PC-3 (cell line): ENCODE data around the gene ADGRL3. TPM values are rescaled to one million over a fixed set of nuclear protein-coding genes. Genes with fewer than 3 reads are reported as not detected.

Experiments
- ATAC-seq: fragments of 200-7000 bp; cut with Tn5 transposase; 2 replicates; pipeline ENCODE4 v1.9.1; 2020; ENCODE audit warnings: mild to moderate bottlenecking, moderate library complexity
- BruUV-seq: library from RNA; stranded (reverse); fragments of 400-500 nt; replicated peaks from 2 replicates; lab custom pipeline; 2021; lab: Mats Ljungman, UMichigan
- CTCF ChIA-PET: fragments of 300-600 bp; sonication (Branson Sonifier 250); formaldehyde crosslinking; loops from one replicate; lab custom pipeline; 2022; ENCODE audit warnings: antibody characterized with exemption; lab: Charles Lee
- POLR2A ChIA-PET: fragments of 300-600 bp; sonication (Branson Sonifier 250); formaldehyde crosslinking; loops from one replicate; lab custom pipeline; 2022; ENCODE audit warnings: antibody characterized with exemption; ENCODE audit not compliant: unreplicated experiment; lab: Charles Lee
- DNase-seq: peaks from one replicate; pipeline ENCODE4 v3.0.0-alpha.2; 2015
- H2AFZ ChIP-seq: fragments of 300-600 bp; sonication (generic); 2 replicates; pipeline ENCODE4 v1.6.0; 2016; ENCODE audit warnings: antibody characterized with exemption, low read length
- H3F3A ChIP-seq: fragments of 300-600 bp; sonication (generic); one replicate; pipeline ENCODE4 v1.6.0; 2017; ENCODE audit warnings: antibody characterized with exemption, low read length, control low read depth, mild to moderate bottlenecking; ENCODE audit not compliant: unreplicated experiment
- H3K27ac ChIP-seq: fragments of 300-600 bp; sonication (generic); 2 replicates; pipeline ENCODE4 v1.5.1; 2016; ENCODE audit warnings: mild to moderate bottlenecking, low read length
- H3K27me3 ChIP-seq: fragments of 300-600 bp; sonication (generic); 2 replicates; pipeline ENCODE4 v1.6.1; 2016; ENCODE audit warnings: low read length, mixed read lengths
- H3K36me3 ChIP-seq: fragments of 300-600 bp; sonication (generic); 2 replicates; pipeline ENCODE4 v1.6.1; 2016; ENCODE audit warnings: low read depth, mixed run types, low read length, mixed read lengths
- H3K4me1 ChIP-seq: fragments of 300-600 bp; sonication (generic); 2 replicates; pipeline ENCODE4 v1.5.1; 2016; ENCODE audit warnings: low read length; ENCODE audit not compliant: insufficient read depth
- H3K4me2 ChIP-seq: fragments of 300-600 bp; sonication (generic); 2 replicates; pipeline ENCODE4 v1.6.0; 2016; ENCODE audit warnings: low read length
- H3K4me3 ChIP-seq: fragments of 300-600 bp; sonication (generic); 2 replicates; pipeline ENCODE4 v1.5.1; 2016; ENCODE audit warnings: mild to moderate bottlenecking, low read length, mixed read lengths
- H3K79me2 ChIP-seq: fragments of 300-600 bp; sonication (generic); 2 replicates; pipeline ENCODE4 v1.6.1; 2017; ENCODE audit warnings: low read length, mixed read lengths
- H3K9ac ChIP-seq: fragments of 300-600 bp; sonication (generic); 2 replicates; pipeline ENCODE4 v1.6.0; 2016; ENCODE audit warnings: mild to moderate bottlenecking, low read length
- H3K9me2 ChIP-seq: fragments of 300-600 bp; sonication (generic); replicated peaks from 2 replicates; pipeline ENCODE4 v1.6.1; 2016; ENCODE audit warnings: mixed run types, low read length, mixed read lengths
- H3K9me3 ChIP-seq: fragments of 300-600 bp; sonication (generic); 2 replicates; pipeline ENCODE4 v1.6.1; 2016; ENCODE audit warnings: low read length, mixed read lengths
- H4K20me1 ChIP-seq: fragments of 300-600 bp; sonication (generic); 2 replicates; pipeline ENCODE4 v1.6.1; 2016; ENCODE audit warnings: low read length, mixed read lengths
- EZH2 ChIP-seq: fragments of 300-600 bp; sonication (generic); IDR thresholded peaks from one replicate; pipeline ENCODE4 v1.6.1; 2017; ENCODE audit warnings: antibody characterized with exemption, mild to moderate bottlenecking, low read length; ENCODE audit not compliant: unreplicated experiment
- EZH2phosphoT487 ChIP-seq: fragments of 300-600 bp; sonication (generic); IDR thresholded peaks from 2 replicates; pipeline ENCODE4 v1.6.1; 2018; ENCODE audit warnings: mild to moderate bottlenecking, antibody characterized with exemption, low read length, borderline replicate concordance
- intact Hi-C: fragments of 100-400 bp; cut with micrococcal nuclease; formaldehyde crosslinking; loops from 2 replicates; pipeline ENCODE4 v1.9.0; 2023
- total RNA-seq: library from RNA; depleted of rRNA; stranded (reverse); fragments of >200 nt; gene quantifications from 2 replicates; pipeline ENCODE4 v1.2.3, GENCODE V29; 2014
- TF ChIP-seq, protein P1 (sequence below): fragments of 300-600 bp; sonication (generic); conservative IDR thresholded peaks from 2 replicates; pipeline ENCODE4 v1.5.1; 2017; ENCODE audit warnings: antibody characterized with exemption, low read depth, mild to moderate bottlenecking, low read length

Gene ADGRL3
- total RNA-seq, 1 experiment from 2014 or later: 0.66 TPM

DNA sequence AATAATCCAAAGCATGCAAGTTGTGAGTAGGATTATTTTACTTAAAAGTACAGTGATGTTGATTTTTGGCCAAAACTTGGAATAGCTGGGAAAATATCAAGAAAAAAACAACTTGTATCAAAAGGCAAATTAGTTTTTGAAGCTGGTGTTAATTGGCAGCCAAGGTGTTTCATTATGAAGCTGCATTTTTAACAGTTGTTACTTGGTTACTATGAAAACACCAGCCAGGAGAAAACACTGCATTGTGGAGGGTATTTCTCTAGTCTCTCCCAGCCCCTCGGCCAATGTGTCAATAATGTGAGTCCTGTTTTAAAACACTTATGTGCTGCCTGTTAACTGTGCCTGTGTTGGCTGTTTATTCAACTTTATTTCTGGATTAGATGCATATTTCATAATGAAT, 733.4 kb downstream of the ADGRL3 start:
- BruUV-seq: no TSS peak
- Histone ChIP-seq H3K79me2 (no peaks in the 10 kb centered on the region), H3K27ac (peak overlapping the region; percentile 63), H3K4me3 (peak overlapping the region; percentile 14; the same call in 1 of the 2 replicates), H3K9ac (peak overlapping the region; percentile 4; the same call in 1 of the 2 replicates), H2AFZ (peak overlapping the region; percentile 4; the same call in 1 of the 2 replicates), H4K20me1 (no peaks in the 10 kb centered on the region), H3K27me3 (no peaks in the 10 kb centered on the region), H3K4me2 (peak overlapping the region; percentile 63), H3K9me2 (no peaks in the 10 kb centered on the region), H3F3A (peaks cover 11% of the 10 kb centered on the region), H3K9me3 (no peaks in the 10 kb centered on the region), H3K4me1 (peaks cover 28% of the 10 kb centered on the region), H3K36me3 (no peaks in the 10 kb centered on the region)
- TF ChIP-seq EZH2phosphoT487 (no peak), EZH2 (no peak)
- POLR2A ChIA-PET: no interaction called here
- ATAC-seq (peak; percentile 5; the same call in 1 of the 2 replicates), DNase-seq (no peak)
- intact Hi-C loops: loop anchor here (5.0 kb wide), 1 partner anchor 361 kb away; no protein-coding TSS in a partner anchor
- CTCF ChIA-PET: no interaction called here

DNA sequence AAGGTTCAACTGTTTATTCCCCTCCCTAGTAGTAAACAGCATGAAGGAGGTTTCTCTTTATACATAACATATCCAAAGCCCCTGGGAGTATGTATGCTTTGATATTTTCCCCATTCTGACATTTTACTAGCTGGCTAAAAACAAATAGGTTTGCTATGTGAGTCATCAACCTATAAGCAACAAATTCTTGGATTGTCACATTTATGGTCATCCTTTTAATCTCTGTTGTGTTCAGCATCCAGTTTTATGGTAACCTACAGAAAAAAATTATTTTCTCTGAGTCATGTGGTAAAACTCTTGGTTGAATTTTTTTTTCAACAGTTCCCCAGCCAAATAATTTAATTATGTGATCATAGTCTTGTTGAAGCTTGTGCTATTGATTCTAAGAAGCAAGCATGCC, 734.1 kb downstream of the ADGRL3 start:
- DNase-seq (peak; percentile 92), ATAC-seq (peak; percentile 91)
- Histone ChIP-seq H3K4me2 (peak overlapping the region; percentile 63), H3K79me2 (no peaks in the 10 kb centered on the region), H4K20me1 (no peaks in the 10 kb centered on the region), H3K4me3 (peak overlapping the region; percentile 28; the same call in 1 of the 2 replicates), H3K36me3 (no peaks in the 10 kb centered on the region), H3F3A (peaks cover 11% of the 10 kb centered on the region), H3K4me1 (peaks cover 28% of the 10 kb centered on the region), H3K9me2 (no peaks in the 10 kb centered on the region), H3K9me3 (no peaks in the 10 kb centered on the region), H3K9ac (0 out of 2 replicates have a peak overlapping the region, but pooled peaks have one; percentile 4), H3K27ac (peak overlapping the region; percentile 63), H3K27me3 (no peaks in the 10 kb centered on the region), H2AFZ (peak overlapping the region; percentile 12; the same call in 1 of the 2 replicates)
- TF ChIP-seq, protein P1, sequence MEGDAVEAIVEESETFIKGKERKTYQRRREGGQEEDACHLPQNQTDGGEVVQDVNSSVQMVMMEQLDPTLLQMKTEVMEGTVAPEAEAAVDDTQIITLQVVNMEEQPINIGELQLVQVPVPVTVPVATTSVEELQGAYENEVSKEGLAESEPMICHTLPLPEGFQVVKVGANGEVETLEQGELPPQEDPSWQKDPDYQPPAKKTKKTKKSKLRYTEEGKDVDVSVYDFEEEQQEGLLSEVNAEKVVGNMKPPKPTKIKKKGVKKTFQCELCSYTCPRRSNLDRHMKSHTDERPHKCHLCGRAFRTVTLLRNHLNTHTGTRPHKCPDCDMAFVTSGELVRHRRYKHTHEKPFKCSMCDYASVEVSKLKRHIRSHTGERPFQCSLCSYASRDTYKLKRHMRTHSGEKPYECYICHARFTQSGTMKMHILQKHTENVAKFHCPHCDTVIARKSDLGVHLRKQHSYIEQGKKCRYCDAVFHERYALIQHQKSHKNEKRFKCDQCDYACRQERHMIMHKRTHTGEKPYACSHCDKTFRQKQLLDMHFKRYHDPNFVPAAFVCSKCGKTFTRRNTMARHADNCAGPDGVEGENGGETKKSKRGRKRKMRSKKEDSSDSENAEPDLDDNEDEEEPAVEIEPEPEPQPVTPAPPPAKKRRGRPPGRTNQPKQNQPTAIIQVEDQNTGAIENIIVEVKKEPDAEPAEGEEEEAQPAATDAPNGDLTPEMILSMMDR: no peak
- TF ChIP-seq EZH2phosphoT487 (no peak), EZH2 (no peak)
- intact Hi-C loops: loop anchor here (1.0 to 5.0 kb wide), 2 partner anchors 11 to 362 kb away; no protein-coding TSS in a partner anchor
- BruUV-seq: no TSS peak
- ChIA-PET POLR2A (interaction anchor here (0.7 kb wide), 1 partner anchor 26 kb away, joined by 3 read pairs; no protein-coding TSS in a partner anchor), CTCF (no interaction called here)

DNA sequence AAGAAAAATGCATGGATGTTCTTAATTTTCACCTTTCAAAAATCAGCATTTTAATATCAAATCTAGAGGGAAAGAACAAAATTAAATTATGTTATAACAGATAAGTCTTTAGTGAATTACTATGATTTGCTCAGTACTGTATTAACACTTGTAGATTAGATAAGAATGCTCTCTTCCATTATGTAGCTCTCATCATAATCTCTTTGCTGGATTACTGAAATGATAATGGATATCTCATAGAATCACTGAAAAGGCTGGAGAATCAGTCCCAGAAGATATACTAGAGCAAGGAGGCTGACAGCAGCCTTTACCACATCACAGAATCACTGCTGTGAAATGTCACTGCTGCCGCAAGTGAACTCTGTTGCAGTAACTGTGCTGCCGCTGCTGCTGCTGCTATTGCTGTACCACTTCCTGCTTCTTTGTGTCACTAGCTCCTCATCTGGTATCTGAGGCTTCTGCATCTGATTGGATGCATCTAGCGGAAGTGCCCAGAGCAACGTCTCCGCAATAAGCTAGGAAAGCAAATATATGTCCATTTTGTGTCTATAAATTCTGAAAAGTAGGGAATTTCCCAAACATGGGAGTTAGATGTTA, 738.2 kb downstream of the ADGRL3 start:
- no peak for DNase-seq
- ChIA-PET CTCF (no interaction called here), POLR2A (no interaction called here)
- Histone ChIP-seq H3K4me2 (no peak overlapping the region), H3K36me3 (no peaks in the 10 kb centered on the region), H3K27me3 (no peaks in the 10 kb centered on the region), H3K9me3 (no peaks in the 10 kb centered on the region), H3F3A (peaks cover 11% of the 10 kb centered on the region), H2AFZ (no peak overlapping the region), H3K9ac (no peak overlapping the region), H3K27ac (no peak overlapping the region), H3K4me1 (peaks cover 19% of the 10 kb centered on the region), H3K9me2 (no peaks in the 10 kb centered on the region), H3K4me3 (no peak overlapping the region), H4K20me1 (no peaks in the 10 kb centered on the region), H3K79me2 (no peaks in the 10 kb centered on the region)
- BruUV-seq: no TSS peak
- no peak for ATAC-seq
- no peak for TF ChIP-seq EZH2phosphoT487
- TF ChIP-seq EZH2: no peak
- TF ChIP-seq, protein P1: no peak
- intact Hi-C loops: no loop called here
